ENCODE measurements around the gene TSPAN31.
A peak's percentile ranks its signal among the peaks of the same experiment; 100 is the strongest.

The TSPAN31 gene

GRCh38 chr12:57781244-57781643 lies 36.4 kb downstream of the TSPAN31 start:
- no peaks in the 10 kb centered on the region for H3K9me3 ChIP-seq (ENCODE audit: control insufficient read depth, insufficient read depth, low read length)
- H3K27me3 ChIP-seq (ENCODE audit: control insufficient read depth, low read length) = no peaks in the 10 kb centered on the region
- peaks cover 4% of the 10 kb centered on the region; the same call in 1 of the 2 replicates for H4K20me1 ChIP-seq (ENCODE audit: control insufficient read depth, insufficient read depth, low read depth, low read length)
- no peak for TF ChIP-seq CTCF (IDR thresholded peaks at IDR 0.05; ENCODE audit: low read depth, low read length, poor library complexity, severe bottlenecking)
- TF ChIP-seq EZH2phosphoT487 (IDR thresholded peaks at IDR 0.05; ENCODE audit: borderline replicate concordance, low read length) = no peak
- H3K36me3 ChIP-seq (ENCODE audit: control insufficient read depth, low read length) = peaks cover 25% of the 10 kb centered on the region
- H3K79me2 ChIP-seq (ENCODE audit: control insufficient read depth, low read length) = peaks cover 29% of the 10 kb centered on the region
- peak overlapping the region; percentile 97 for H3K4me2 ChIP-seq (ENCODE audit: low read length)
- no peaks in the 10 kb centered on the region for H3F3A ChIP-seq (ENCODE audit: control insufficient read depth, insufficient read depth)
- peaks cover 21% of the 10 kb centered on the region for H3K4me1 ChIP-seq (ENCODE audit: control insufficient read depth, low read length)
- no peaks in the 10 kb centered on the region for H3K9me2 ChIP-seq (replicated peaks; ENCODE audit: control insufficient read depth, low read length)
- peak overlapping the region; percentile 15; the same call in 1 of the 2 replicates for H3K27ac ChIP-seq (ENCODE audit: low read depth, low read length)
- peak overlapping the region; percentile 98 for H3K4me3 ChIP-seq (ENCODE audit: low read length)

GRCh38 chr12:57781801-57782200 lies 37.0 kb downstream of the TSPAN31 start:
- Histone ChIP-seq H3K27me3 (ENCODE audit: control insufficient read depth, low read length) (no peaks in the 10 kb centered on the region), H3F3A (ENCODE audit: control insufficient read depth, insufficient read depth) (no peaks in the 10 kb centered on the region), H3K79me2 (ENCODE audit: control insufficient read depth, low read length) (peaks cover 32% of the 10 kb centered on the region), H3K4me3 (ENCODE audit: low read length) (peak overlapping the region; percentile 98), H3K4me2 (ENCODE audit: low read length) (peak overlapping the region; percentile 97), H3K27ac (ENCODE audit: low read depth, low read length) (peak overlapping the region; percentile 15), H3K9me2 (replicated peaks; ENCODE audit: control insufficient read depth, low read length) (no peaks in the 10 kb centered on the region), H3K4me1 (ENCODE audit: control insufficient read depth, low read length) (peaks cover 21% of the 10 kb centered on the region), H3K9me3 (ENCODE audit: control insufficient read depth, insufficient read depth, low read length) (no peaks in the 10 kb centered on the region), H4K20me1 (ENCODE audit: control insufficient read depth, insufficient read depth, low read depth, low read length) (peaks cover 4% of the 10 kb centered on the region; the same call in 1 of the 2 replicates), H3K36me3 (ENCODE audit: control insufficient read depth, low read length) (peaks cover 31% of the 10 kb centered on the region)
- TF ChIP-seq CTCF (IDR thresholded peaks at IDR 0.05; ENCODE audit: low read depth, low read length, poor library complexity, severe bottlenecking) = no peak
- no peak for TF ChIP-seq EZH2phosphoT487 (IDR thresholded peaks at IDR 0.05; ENCODE audit: borderline replicate concordance, low read length)

GRCh38 chr12:57782243-57782607 lies 37.4 kb downstream of the TSPAN31 start:
- peak overlapping the region; percentile 98 for H3K4me3 ChIP-seq (ENCODE audit: low read length)
- peaks cover 32% of the 10 kb centered on the region for H3K79me2 ChIP-seq (ENCODE audit: control insufficient read depth, low read length)
- H3K9me3 ChIP-seq (ENCODE audit: control insufficient read depth, insufficient read depth, low read length) = no peaks in the 10 kb centered on the region
- no peaks in the 10 kb centered on the region for H3F3A ChIP-seq (ENCODE audit: control insufficient read depth, insufficient read depth)
- H3K27me3 ChIP-seq (ENCODE audit: control insufficient read depth, low read length) = no peaks in the 10 kb centered on the region
- no peaks in the 10 kb centered on the region for H3K9me2 ChIP-seq (replicated peaks; ENCODE audit: control insufficient read depth, low read length)
- H3K4me1 ChIP-seq (ENCODE audit: control insufficient read depth, low read length) = peaks cover 21% of the 10 kb centered on the region
- H3K4me2 ChIP-seq (ENCODE audit: low read length) = peak overlapping the region; percentile 97
- TF ChIP-seq CTCF (IDR thresholded peaks at IDR 0.05; ENCODE audit: low read depth, low read length, poor library complexity, severe bottlenecking) = no peak
- no peak for TF ChIP-seq EZH2phosphoT487 (IDR thresholded peaks at IDR 0.05; ENCODE audit: borderline replicate concordance, low read length)
- peaks cover 4% of the 10 kb centered on the region; the same call in 1 of the 2 replicates for H4K20me1 ChIP-seq (ENCODE audit: control insufficient read depth, insufficient read depth, low read depth, low read length)
- H3K27ac ChIP-seq (ENCODE audit: low read depth, low read length) = peak overlapping the region; percentile 15
- H3K36me3 ChIP-seq (ENCODE audit: control insufficient read depth, low read length) = peaks cover 35% of the 10 kb centered on the region

All from DOHH2 (cell line).